SK-N-SH treated with all-trans-retinoic acid at 6 μM for 48 hours (cell line): Measurements from ENCODE around the gene EN2.

Source experiments
- BACH2 ChIP-seq: fragments of 250-450 bp; sonication (Bioruptor Pico); IDR thresholded peaks from 2 replicates; pipeline ENCODE4 v1.9.0; 2021; ENCODE audit warnings: mild to moderate bottlenecking, borderline replicate concordance
- PATZ1 ChIP-seq: fragments of 250-450 bp; sonication (Bioruptor Pico); IDR thresholded peaks from 2 replicates; pipeline ENCODE4 v1.8.0; 2020; ENCODE audit warnings: mild to moderate bottlenecking, moderate library complexity, borderline replicate concordance
- ZFP3 ChIP-seq: fragments of 250-450 bp; sonication (Bioruptor Pico); IDR thresholded peaks from 2 replicates; pipeline ENCODE4 v1.5.0; 2020; ENCODE audit warnings: mild to moderate bottlenecking, moderate library complexity

- no peak for TF ChIP-seq BACH2
- no peak for TF ChIP-seq PATZ1 (CRISPR knock-in tag)
- TF ChIP-seq ZFP3 (CRISPR knock-in tag): no peak
Measured at GRCh38 chr7:155451840-155452239, 6.1 kb upstream of the EN2 start.
